Stimulated activated CD8-positive, alpha-beta memory T cell treated with anti-CD3 and anti-CD28 coated beads, Interleukin-2, amount 100 ng/mL, for 1 hour (primary cell): ENCODE data around the gene MYH1.
"Not testable (repeated sequence)": the region's sequence is repeated elsewhere in the genome, so short reads cannot be mapped to it uniquely, and the experiment has no call there.

Experiments used
- DNase-seq, 2 donors: peaks; one replicate each; pipeline ENCODE4 v3.0.0-alpha.2; 2020; ENCODE audit warnings: low read depth in 2 of 2

The MYH1 gene

GRCh38 chr17:10518271-10519037, at the start of gene MYH1:
Gene MYH1, minus strand, starts transcription at chr17:10518542. Its CDS starts 1,900 bp downstream, at chr17:10516642.
- no peak for DNase-seq

DNA sequence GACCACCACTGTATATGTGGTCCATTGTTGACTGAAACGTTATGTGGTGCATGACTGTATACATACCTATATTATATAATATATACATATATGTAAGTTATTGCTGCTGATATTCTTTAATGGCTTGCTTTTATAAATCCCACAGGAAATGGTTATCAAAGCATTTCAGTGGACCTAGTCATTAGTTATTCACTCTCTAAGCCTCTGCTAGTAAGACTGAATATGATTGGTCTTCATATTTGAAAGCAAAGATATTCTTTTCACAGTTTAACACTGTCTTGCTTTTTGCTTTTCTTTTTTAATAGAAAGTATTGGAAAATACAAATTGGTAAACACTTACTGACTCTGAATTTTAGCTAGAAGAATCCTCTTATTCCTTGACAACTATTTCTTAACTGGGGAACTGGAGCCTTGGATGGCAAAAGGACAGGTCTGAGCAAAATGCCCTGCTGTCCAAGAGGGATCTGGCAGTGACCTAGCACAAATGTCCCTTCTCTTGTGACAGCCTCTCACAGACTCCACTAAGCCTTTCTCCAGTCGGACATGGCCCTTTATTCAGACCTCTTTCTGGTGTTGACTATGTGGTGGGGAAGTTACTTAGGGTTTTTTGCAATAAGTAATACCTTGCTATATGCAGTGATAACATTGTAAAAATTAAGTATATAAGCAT, 45.8 kb upstream of the MYH1 start:
- DNase-seq: no peak

DNA sequence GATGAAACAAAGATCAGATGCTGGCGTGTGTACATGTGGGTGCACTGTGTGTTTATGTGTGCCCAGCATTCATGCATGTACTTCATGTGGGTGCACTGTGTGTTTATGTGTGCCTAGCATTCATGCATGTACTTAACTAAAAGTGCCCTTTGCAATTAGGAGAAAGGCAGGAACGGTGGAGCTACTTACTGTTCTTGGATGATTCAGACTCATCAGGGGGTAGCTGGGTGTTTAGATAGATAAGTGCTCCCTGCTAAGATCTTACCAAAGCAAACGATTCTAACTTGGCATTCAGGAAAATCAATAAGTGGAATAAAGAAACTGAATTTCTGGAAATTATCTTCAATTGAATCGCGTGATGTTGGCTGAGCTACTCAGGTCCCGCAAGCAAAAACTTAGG, 39.7 kb upstream of the MYH1 start:
- no peak for DNase-seq

GRCh38 chr17:10557422-10557821, 39.1 kb upstream of the MYH1 start:
- DNase-seq: no peak

GRCh38 chr17:10556301-10557005, 38.1 kb upstream of the MYH1 start:
- no peak for DNase-seq

- DNase-seq: no peak
These were observed 31.7 kb upstream of the MYH1 start for GRCh38 chr17:10550014-10550413.

- DNase-seq: no peak
These were observed 30.9 kb upstream of the MYH1 start, which contains the start of gene MYH2 for GRCh38 chr17:10549096-10549842. Gene MYH2, minus strand, starts transcription at chr17:10549658. Its CDS starts 1,738 bp downstream, at chr17:10547920.

- DNase-seq: no peak
These were observed 29.0 kb upstream of the MYH1 start for GRCh38 chr17:10547351-10547750.

DNA sequence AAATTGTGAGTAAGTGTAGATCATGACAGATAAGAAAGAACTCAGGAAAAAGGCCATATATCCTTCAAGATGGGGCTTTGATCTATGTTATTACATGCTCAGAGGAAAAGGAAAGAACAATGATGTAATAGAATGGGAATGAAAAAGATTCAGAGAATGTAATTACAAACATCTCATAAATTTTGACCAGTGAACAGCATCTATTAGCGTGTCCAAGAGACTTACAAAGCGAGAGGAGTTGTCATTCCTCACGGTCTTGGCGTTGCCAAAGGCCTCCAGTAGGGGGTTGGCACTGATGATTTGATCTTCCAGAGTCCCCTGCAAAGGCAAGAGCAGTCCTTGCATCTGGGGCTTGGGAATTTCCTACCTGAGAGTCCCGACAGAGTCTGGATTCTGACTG, 25.1 kb upstream of the MYH1 start:
- not testable (repeated sequence) for DNase-seq

GRCh38 chr17:10541179-10541578, 22.8 kb upstream of the MYH1 start:
- DNase-seq: not testable (repeated sequence)

- no peak for DNase-seq
These were observed 13.7 kb upstream of the MYH1 start for GRCh38 chr17:10532026-10532425.

DNA sequence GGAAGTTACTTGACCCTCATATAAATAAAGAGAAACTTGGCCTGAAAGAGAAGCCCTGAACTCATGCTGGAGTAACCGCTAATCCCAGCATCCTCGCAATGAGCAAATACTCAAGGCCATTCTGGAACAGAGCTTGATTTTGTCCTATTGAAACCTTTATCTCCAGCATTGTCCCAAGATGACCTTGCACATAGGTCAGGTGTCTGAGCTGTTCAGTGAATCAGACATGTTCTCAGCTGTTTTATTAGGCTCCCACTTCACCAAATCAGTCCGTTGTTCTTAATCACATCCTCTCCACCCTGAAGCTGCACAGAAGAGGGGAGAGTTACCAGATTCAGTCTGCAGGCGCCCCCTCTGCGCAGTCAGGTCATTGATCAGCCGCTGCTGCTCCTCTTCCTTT, 9.1 kb upstream of the MYH1 start:
- DNase-seq: no peak

GRCh38 chr17:10526517-10526916, 8.2 kb upstream of the MYH1 start:
- no peak for DNase-seq

DNA sequence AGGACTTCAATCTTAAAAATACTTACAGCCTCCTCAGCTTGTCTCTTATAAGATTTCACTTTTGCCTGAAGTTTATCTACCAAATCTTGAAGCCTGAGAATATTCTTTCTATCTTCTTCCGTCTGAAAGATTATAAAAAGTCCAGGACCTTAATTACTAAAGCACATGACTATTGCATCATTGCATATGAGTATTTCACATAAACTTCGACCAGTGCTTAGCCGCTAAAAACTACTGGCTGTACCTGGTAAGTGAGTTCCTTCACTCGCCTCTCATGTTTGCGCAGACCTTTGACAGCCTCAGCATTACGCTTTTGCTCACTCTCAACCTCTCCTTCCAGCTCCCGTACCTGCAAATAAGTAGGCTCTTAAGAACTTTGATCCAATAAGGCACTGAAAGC, 4.7 kb upstream of the MYH1 start:
- no peak for DNase-seq

- DNase-seq: no peak
These were observed 3.6 kb upstream of the MYH1 start for GRCh38 chr17:10521949-10522348.

- DNase-seq: no peak
These were observed 1.7 kb downstream of the MYH1 start for GRCh38 chr17:10516638-10517037.

DNA sequence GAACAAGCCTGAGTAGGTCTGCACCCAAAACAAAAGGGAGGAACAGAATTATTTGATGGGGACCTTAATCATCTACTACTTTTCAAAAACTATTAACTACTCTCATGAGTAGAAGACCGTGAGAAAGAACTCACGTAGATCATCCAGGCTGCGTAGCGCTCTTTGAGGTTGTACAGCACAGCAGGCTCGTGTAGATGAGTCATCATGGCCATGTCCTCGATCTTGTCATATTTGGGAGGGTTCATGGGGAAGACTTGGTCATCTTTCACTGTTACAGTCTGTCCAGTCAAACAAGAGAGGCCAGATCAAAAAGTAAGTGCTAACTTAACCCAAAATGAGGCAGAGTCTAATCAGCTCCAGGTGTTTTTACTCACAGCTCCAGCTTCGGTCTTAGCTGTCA, 2.3 kb downstream of the MYH1 start:
- DNase-seq: no peak

GRCh38 chr17:10513299-10514067, 4.9 kb downstream of the MYH1 start:
- DNase-seq: no peak

DNA sequence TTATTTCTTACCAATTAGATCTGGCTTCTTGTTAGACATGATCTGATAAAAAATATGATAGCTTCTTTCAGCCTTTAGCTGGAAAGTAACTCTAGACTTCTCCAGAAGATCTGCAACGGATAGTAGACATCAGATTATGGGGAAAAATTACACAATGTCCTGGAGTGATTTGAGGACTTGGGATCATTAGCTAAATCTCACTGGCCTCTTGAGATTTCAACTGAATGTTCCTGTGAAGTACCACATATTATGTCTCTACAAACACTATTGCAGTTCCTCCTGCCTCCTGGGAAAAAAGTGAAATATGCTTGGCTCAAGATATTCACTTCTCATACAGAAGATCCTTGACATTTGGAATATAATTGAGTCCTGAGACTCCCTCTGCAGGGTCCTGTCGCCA, 5.5 kb downstream of the MYH1 start:
- DNase-seq: no peak

DNA sequence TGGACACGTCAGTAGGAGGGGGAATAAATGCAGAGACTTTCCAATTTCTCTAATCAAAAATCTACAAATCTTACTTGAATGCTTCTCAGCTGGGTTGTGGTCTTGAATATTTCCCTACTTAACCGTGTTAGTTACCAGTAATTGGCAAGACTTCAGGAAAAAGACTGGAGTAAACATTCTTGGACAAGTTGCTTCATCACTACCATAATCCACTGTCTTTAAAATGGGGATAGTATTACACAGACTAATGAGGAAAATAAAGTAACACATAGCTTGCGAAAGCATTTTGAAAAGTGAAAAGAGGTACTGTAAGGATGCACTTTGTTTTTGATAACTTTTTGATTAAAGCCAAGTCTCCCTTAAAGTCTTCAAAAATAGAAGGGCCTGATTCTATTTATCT, 18.4 kb downstream of the MYH1 start:
- DNase-seq: no peak

GRCh38 chr17:10492004-10492403, 26.3 kb downstream of the MYH1 start:
- DNase-seq: no peak
